H9 (cell line): ENCODE data around the gene CLDN20. TPM values are rescaled to one million over a fixed set of nuclear protein-coding genes. Genes with fewer than 3 reads are reported as not detected.

Experiments used
- DNase-seq: peaks from one replicate; pipeline ENCODE4 v3.0.0-alpha.2; 2017
- H2AFZ ChIP-seq: one replicate; pipeline ENCODE4 v1.6.1; 2013; ENCODE audit warnings: mild to moderate bottlenecking, low read length, control low read depth, moderate library complexity
- H2AK5ac ChIP-seq: 2 replicates; pipeline ENCODE4 v1.6.1; 2013; ENCODE audit warnings: low read length, control low read depth, mixed read lengths; ENCODE audit not compliant: insufficient read length
- H2BK120ac ChIP-seq: one replicate; pipeline ENCODE4 v1.6.1; 2013; ENCODE audit warnings: low read depth, mild to moderate bottlenecking, low read length, control low read depth, inconsistent platforms; ENCODE audit not compliant: poor library complexity, severe bottlenecking
- H2BK12ac ChIP-seq: 2 replicates; pipeline ENCODE4 v1.6.1; 2013; ENCODE audit warnings: low read length, control low read depth, mixed read lengths, low read depth; ENCODE audit not compliant: insufficient read length
- H2BK15ac ChIP-seq: 2 replicates; pipeline ENCODE4 v1.6.1; 2013; ENCODE audit warnings: low read depth, low read length, control low read depth
- H2BK20ac ChIP-seq: one replicate; pipeline ENCODE4 v1.6.1; 2013; ENCODE audit warnings: low read depth, mild to moderate bottlenecking, low read length, control low read depth, inconsistent platforms; ENCODE audit not compliant: poor library complexity, severe bottlenecking
- H2BK5ac ChIP-seq: 2 replicates; pipeline ENCODE4 v1.6.1; 2013; ENCODE audit warnings: low read length, control low read depth, mixed read lengths; ENCODE audit not compliant: insufficient read length
- H3K14ac ChIP-seq: 2 replicates; pipeline ENCODE4 v1.6.1; 2013; ENCODE audit warnings: low read length, control low read depth; ENCODE audit not compliant: insufficient read depth
- H3K18ac ChIP-seq: 2 replicates; pipeline ENCODE4 v1.6.1; 2013; ENCODE audit warnings: low read depth, mild to moderate bottlenecking, mixed read lengths, low read length, control low read depth; ENCODE audit not compliant: insufficient read length
- H3K23ac ChIP-seq: 2 replicates; pipeline ENCODE4 v1.6.1; 2013; ENCODE audit warnings: low read length, control low read depth, mixed read lengths, low read depth; ENCODE audit not compliant: insufficient read length
- H3K23me2 ChIP-seq: 2 replicates; pipeline ENCODE4 v1.6.1; 2013; ENCODE audit warnings: low read depth, mild to moderate bottlenecking, mixed read lengths, low read length, control low read depth; ENCODE audit not compliant: insufficient read length, poor library complexity, severe bottlenecking
- H3K27ac ChIP-seq: 2 replicates; pipeline ENCODE4 v1.5.1; 2013; ENCODE audit warnings: low read length, control low read depth, mixed read lengths, low read depth; ENCODE audit not compliant: insufficient read length
- H3K27me3 ChIP-seq: 2 replicates; pipeline ENCODE4 v1.6.1; 2013; ENCODE audit warnings: low read length, control low read depth, inconsistent platforms; ENCODE audit not compliant: insufficient read depth
- H3K4ac ChIP-seq: 2 replicates; pipeline ENCODE4 v1.6.1; 2013; ENCODE audit warnings: low read depth, mild to moderate bottlenecking, control low read depth, inconsistent platforms, low read length, moderate library complexity
- H3K4me1 ChIP-seq: 2 replicates; pipeline ENCODE4 v1.6.1; 2013; ENCODE audit warnings: low read length, control low read depth, inconsistent platforms; ENCODE audit not compliant: insufficient read depth
- H3K4me2 ChIP-seq: 2 replicates; pipeline ENCODE4 v1.6.1; 2013; ENCODE audit warnings: low read length, control low read depth, mixed read lengths; ENCODE audit not compliant: insufficient read length, insufficient read depth
- H3K56ac ChIP-seq: 2 replicates; pipeline ENCODE4 v1.6.1; 2013; ENCODE audit warnings: low read depth, mild to moderate bottlenecking, mixed read lengths, low read length, control low read depth; ENCODE audit not compliant: insufficient read length
- H3K79me1 ChIP-seq: 2 replicates; pipeline ENCODE4 v1.6.1; 2013; ENCODE audit warnings: low read depth, mild to moderate bottlenecking, moderate library complexity, low read length, control low read depth, inconsistent platforms; ENCODE audit not compliant: insufficient read depth, poor library complexity, severe bottlenecking
- H3K79me2 ChIP-seq: 2 replicates; pipeline ENCODE4 v1.6.1; 2013; ENCODE audit warnings: low read length, control low read depth, inconsistent platforms; ENCODE audit not compliant: insufficient read depth
- H3K9ac ChIP-seq: 2 replicates; pipeline ENCODE4 v1.6.1; 2013; ENCODE audit warnings: low read length, control low read depth, mixed read lengths; ENCODE audit not compliant: insufficient read length; ENCODE audit errors: extremely low read depth
- H3K9me3 ChIP-seq: one replicate; pipeline ENCODE4 v1.6.1; 2013; ENCODE audit warnings: low read depth, low read length, inconsistent platforms; ENCODE audit not compliant: control insufficient read depth
- H3T11ph ChIP-seq: one replicate; pipeline ENCODE4 v1.6.1; 2013; ENCODE audit warnings: mild to moderate bottlenecking, low read length, control low read depth, inconsistent platforms
- H4K20me1 ChIP-seq: one replicate; pipeline ENCODE4 v1.6.1; 2013; ENCODE audit not compliant: control insufficient read depth, insufficient read length, insufficient read depth
- H4K5ac ChIP-seq: 2 replicates; pipeline ENCODE4 v1.6.1; 2013; ENCODE audit warnings: low read depth, mild to moderate bottlenecking, mixed read lengths, low read length, control low read depth; ENCODE audit not compliant: insufficient read length
- H4K8ac ChIP-seq: replicated peaks from 2 replicates; pipeline ENCODE4 v1.6.1; 2013; ENCODE audit warnings: low read length, control low read depth, mixed read lengths, low read depth; ENCODE audit not compliant: insufficient read length
- H4K91ac ChIP-seq: 2 replicates; pipeline ENCODE4 v1.6.1; 2013; ENCODE audit warnings: low read depth, mild to moderate bottlenecking, moderate library complexity, mixed read lengths, low read length, control low read depth; ENCODE audit not compliant: insufficient read length
- H3K27ac Mint-ChIP-seq, 3 experiments: 2 replicates in 2 of 3; 3 replicates in 1 of 3; pipeline ENCODE4 v1.8.0; 2020 to 2021; ENCODE audit warnings: mixed read lengths in 3 of 3, mild to moderate bottlenecking in 1 of 3, moderate library complexity in 1 of 3
- H3K27me3 Mint-ChIP-seq: 2 replicates; pipeline ENCODE4 v1.8.0; 2021; ENCODE audit warnings: low read depth, mild to moderate bottlenecking, moderate library complexity, mixed read lengths
- H3K36me3 Mint-ChIP-seq, 3 experiments: 2 replicates in 2 of 3; 3 replicates in 1 of 3; pipeline ENCODE4 v1.8.0; 2020 to 2021; ENCODE audit warnings: low read depth in 3 of 3, mixed read lengths in 3 of 3; ENCODE audit not compliant: insufficient read depth in 1 of 3
- H3K4me1 Mint-ChIP-seq, 2 experiments: 2 replicates each; pipeline ENCODE4 v1.8.0; 2020; ENCODE audit warnings: mixed read lengths in 2 of 2
- H3K4me3 Mint-ChIP-seq, 2 experiments: 2 replicates in 1 of 2; 3 replicates in 1 of 2; pipeline ENCODE4 v1.8.0; 2020 to 2021; ENCODE audit warnings: mild to moderate bottlenecking in 2 of 2, mixed read lengths in 2 of 2, moderate library complexity in 1 of 2
- H3K9me3 Mint-ChIP-seq, 2 experiments: 2 replicates in 1 of 2; 3 replicates in 1 of 2; pipeline ENCODE4 v1.8.0; 2020; ENCODE audit warnings: mild to moderate bottlenecking in 2 of 2, mixed read lengths in 2 of 2, moderate library complexity in 1 of 2
- CTCF ChIP-seq: fragments of 200-600 bp; sonication (generic); conservative IDR thresholded peaks from 3 replicates; pipeline ENCODE4 v1.8.0; 2021; ENCODE audit warnings: antibody characterized with exemption, mild to moderate bottlenecking
- WGBS: extraction: QIAGEN DNeasy Blood & Tissue Kit; methylation state at CpG from one replicate; pipeline ENCODE4 v1.1.7; 2013; ENCODE audit warnings: missing lambda C conversion rate, low lambda C conversion rate, mixed read lengths; ENCODE audit not compliant: insufficient read length; ENCODE audit errors: extremely low coverage; 5-methylcytosine and 5-hydroxymethylcytosine counted together
- total RNA-seq: library from RNA; stranded (reverse); gene quantifications from 2 replicates; pipeline ENCODE4 v1.2.1, GENCODE V29; 2021

The CLDN20 gene
- total RNA-seq, 1 experiment from 2014 or later: not detected

GRCh38 chr6:155246825-155247224, 17.0 kb upstream of the CLDN20 start:
- Histone ChIP-seq H3T11ph (no peak overlapping the region), H3K4ac (no peak overlapping the region), H2BK12ac (no peak overlapping the region), H3K9ac (no peak overlapping the region), H4K20me1 (no peaks in the 10 kb centered on the region), H3K23ac (no peak overlapping the region), H4K5ac (no peak overlapping the region), H2AK5ac (no peak overlapping the region), H2BK120ac (no peak overlapping the region), H2BK20ac (no peak overlapping the region), H3K9me3 (no peaks in the 10 kb centered on the region), H3K4me2 (no peak overlapping the region), H3K23me2 (no peaks in the 10 kb centered on the region), H3K79me1 (no peaks in the 10 kb centered on the region), H3K14ac (no peak overlapping the region), H3K79me2 (no peaks in the 10 kb centered on the region), H2BK5ac (no peak overlapping the region), H3K27ac (no peak overlapping the region), H3K27me3 (no peaks in the 10 kb centered on the region), H3K4me1 (no peaks in the 10 kb centered on the region), H3K56ac (no peak overlapping the region), H2BK15ac (no peak overlapping the region), H2AFZ (no peak overlapping the region), H4K8ac (no peak overlapping the region), H3K18ac (no peak overlapping the region), H4K91ac (no peak overlapping the region)
- peaks cover 6 to 9% of the 10 kb centered on the region in 2 experiments for H3K4me1 Mint-ChIP-seq
- no CpG with 5 or more reads among the region's 2 CpGs for WGBS
- no peak for DNase-seq
- H3K27me3 Mint-ChIP-seq: no peaks in the 10 kb centered on the region
- peaks cover 6 to 61% (median 52%) of the 10 kb centered on the region in 3 experiments; a peak in 6 of 7 replicates for H3K36me3 Mint-ChIP-seq
- no peak for TF ChIP-seq CTCF
- no peak overlapping the region; a peak in 1 of 7 replicates for H3K27ac Mint-ChIP-seq
- no peak overlapping the region for H3K4me3 Mint-ChIP-seq
- H3K9me3 Mint-ChIP-seq: no peaks in the 10 kb centered on the region
